Measurements from ENCODE around the gene RPS27L. TPM values are rescaled to one million over a fixed set of nuclear protein-coding genes. Genes with fewer than 3 reads are reported as not detected.

The RPS27L gene
- polyA plus RNA-seq, 4 donors, result 146 to 612 (median 367) TPM

- H3K9me3 ChIP-seq (ENCODE audit: control insufficient read depth in 2 of 2, insufficient read depth in 1 of 2, low read depth in 1 of 2, low read length in 1 of 2), result no peaks in the 10 kb centered on the region
- H3K36me3 ChIP-seq (ENCODE audit: control insufficient read depth in 3 of 3, insufficient read depth in 2 of 3, low read depth in 1 of 3, low read length in 3 of 3), result peaks cover 0 to 25% (median 0%) of the 10 kb centered on the region in 3 donors
- WGBS, 3 donors, result 73 to 82% (median 74%) methylated on average over 3 of the region's 3 CpGs
- FAIRE-seq (no peak), DNase-seq (peak; percentile 4 to 27)
- no peak overlapping the region for H3K4me3 ChIP-seq (ENCODE audit: low read depth in 1 of 3, low read length in 3 of 3)
- no peaks in the 10 kb centered on the region for H3K4me1 ChIP-seq (ENCODE audit: control insufficient read depth in 3 of 3, insufficient read depth in 2 of 3, low read depth in 1 of 3, low read length in 2 of 3)
- H3K27ac ChIP-seq (ENCODE audit: low read depth in 1 of 3, low read length in 2 of 3), result no peak overlapping the region
- no peaks in the 10 kb centered on the region for H3K27me3 ChIP-seq (ENCODE audit: control insufficient read depth in 3 of 3, insufficient read depth in 3 of 3, low read length in 3 of 3)
Observed at GRCh38 chr15:63146684-63147083, 10.6 kb downstream of the RPS27L start.

- Histone ChIP-seq H3K4me1 (ENCODE audit: control insufficient read depth in 3 of 3, insufficient read depth in 2 of 3, low read depth in 1 of 3, low read length in 2 of 3) (no peaks in the 10 kb centered on the region), H3K27ac (ENCODE audit: low read depth in 1 of 3, low read length in 2 of 3) (no peak overlapping the region), H3K9me3 (ENCODE audit: control insufficient read depth in 2 of 2, insufficient read depth in 1 of 2, low read depth in 1 of 2, low read length in 1 of 2) (no peaks in the 10 kb centered on the region), H3K36me3 (ENCODE audit: control insufficient read depth in 3 of 3, insufficient read depth in 2 of 3, low read depth in 1 of 3, low read length in 3 of 3) (peaks cover 3 to 22% (median 4%) of the 10 kb centered on the region in 3 donors), H3K4me3 (ENCODE audit: low read depth in 1 of 3, low read length in 3 of 3) (no peak overlapping the region), H3K27me3 (ENCODE audit: control insufficient read depth in 3 of 3, insufficient read depth in 3 of 3, low read length in 3 of 3) (no peaks in the 10 kb centered on the region)
- no peak for DNase-seq
- WGBS, 3 donors, result 89 to 94% (median 90%) methylated on average over 2 of the region's 2 CpGs
- FAIRE-seq, result no peak
Observed at GRCh38 chr15:63145426-63145825, 11.9 kb downstream of the RPS27L start.

- Histone ChIP-seq H3K27ac (ENCODE audit: low read depth in 1 of 3, low read length in 2 of 3) (no peak overlapping the region), H3K36me3 (ENCODE audit: control insufficient read depth in 3 of 3, insufficient read depth in 2 of 3, low read depth in 1 of 3, low read length in 3 of 3) (peaks cover 3 to 8% (median 4%) of the 10 kb centered on the region in 3 donors), H3K9me3 (ENCODE audit: control insufficient read depth in 2 of 2, insufficient read depth in 1 of 2, low read depth in 1 of 2, low read length in 1 of 2) (no peaks in the 10 kb centered on the region), H3K4me1 (ENCODE audit: control insufficient read depth in 3 of 3, insufficient read depth in 2 of 3, low read depth in 1 of 3, low read length in 2 of 3) (no peaks in the 10 kb centered on the region), H3K27me3 (ENCODE audit: control insufficient read depth in 3 of 3, insufficient read depth in 3 of 3, low read length in 3 of 3) (no peaks in the 10 kb centered on the region), H3K4me3 (ENCODE audit: low read depth in 1 of 3, low read length in 3 of 3) (no peak overlapping the region)
- 88 to 94% (median 90%) methylated on average over 2 of the region's 2 CpGs for WGBS, 3 donors
- DNase-seq (no peak), FAIRE-seq (no peak)
Observed at GRCh38 chr15:63140936-63141335, 16.3 kb downstream of the RPS27L start.

GRCh38 chr15:63136742-63137141 lies 20.5 kb downstream of the RPS27L start:
- FAIRE-seq, result no peak

GRCh38 chr15:63135804-63136203 lies 21.5 kb downstream of the RPS27L start:
- WGBS, 3 donors, result 80 to 85% (median 81%) methylated on average over 3 of the region's 3 CpGs
- peak overlapping the region in 1 of 3 donors; percentile 62 for H3K27ac ChIP-seq (ENCODE audit: low read depth in 1 of 3, low read length in 2 of 3)
- peaks cover 0 to 6% (median 0%) of the 10 kb centered on the region in 3 donors for H3K36me3 ChIP-seq (ENCODE audit: control insufficient read depth in 3 of 3, insufficient read depth in 2 of 3, low read depth in 1 of 3, low read length in 3 of 3)
- no peaks in the 10 kb centered on the region for H3K4me1 ChIP-seq (ENCODE audit: control insufficient read depth in 3 of 3, insufficient read depth in 2 of 3, low read depth in 1 of 3, low read length in 2 of 3)
- H3K9me3 ChIP-seq (ENCODE audit: control insufficient read depth in 2 of 2, insufficient read depth in 1 of 2, low read depth in 1 of 2, low read length in 1 of 2), result no peaks in the 10 kb centered on the region
- no peaks in the 10 kb centered on the region for H3K27me3 ChIP-seq (ENCODE audit: control insufficient read depth in 3 of 3, insufficient read depth in 3 of 3, low read length in 3 of 3)
- H3K4me3 ChIP-seq (ENCODE audit: low read depth in 1 of 3, low read length in 3 of 3), result no peak overlapping the region
- no peak for DNase-seq
- FAIRE-seq, result no peak

More at GRCh38 chr15:63136742-63137141, 20.5 kb downstream of the RPS27L start:
- H3K9me3 ChIP-seq (ENCODE audit: control insufficient read depth in 2 of 2, insufficient read depth in 1 of 2, low read depth in 1 of 2, low read length in 1 of 2), result no peaks in the 10 kb centered on the region
- DNase-seq, result no peak
- H3K27me3 ChIP-seq (ENCODE audit: control insufficient read depth in 3 of 3, insufficient read depth in 3 of 3, low read length in 3 of 3), result no peaks in the 10 kb centered on the region
- H3K4me1 ChIP-seq (ENCODE audit: control insufficient read depth in 3 of 3, insufficient read depth in 2 of 3, low read depth in 1 of 3, low read length in 2 of 3), result no peaks in the 10 kb centered on the region
- H3K27ac ChIP-seq (ENCODE audit: low read depth in 1 of 3, low read length in 2 of 3), result no peak overlapping the region
- H3K4me3 ChIP-seq (ENCODE audit: low read depth in 1 of 3, low read length in 3 of 3), result no peak overlapping the region
- H3K36me3 ChIP-seq (ENCODE audit: control insufficient read depth in 3 of 3, insufficient read depth in 2 of 3, low read depth in 1 of 3, low read length in 3 of 3), result peaks cover 3 to 4% (median 3%) of the 10 kb centered on the region in 3 donors
- WGBS, 3 donors, result 90 to 97% (median 94%) methylated on average over 2 of the region's 2 CpGs

- Histone ChIP-seq H3K36me3 (ENCODE audit: control insufficient read depth in 3 of 3, insufficient read depth in 2 of 3, low read depth in 1 of 3, low read length in 3 of 3) (peaks cover 0 to 8% (median 0%) of the 10 kb centered on the region in 3 donors), H3K4me1 (ENCODE audit: control insufficient read depth in 3 of 3, insufficient read depth in 2 of 3, low read depth in 1 of 3, low read length in 2 of 3) (no peaks in the 10 kb centered on the region), H3K27ac (ENCODE audit: low read depth in 1 of 3, low read length in 2 of 3) (peak overlapping the region in 1 of 3 donors; percentile 78), H3K27me3 (ENCODE audit: control insufficient read depth in 3 of 3, insufficient read depth in 3 of 3, low read length in 3 of 3) (no peaks in the 10 kb centered on the region), H3K4me3 (ENCODE audit: low read depth in 1 of 3, low read length in 3 of 3) (no peak overlapping the region), H3K9me3 (ENCODE audit: control insufficient read depth in 2 of 2, insufficient read depth in 1 of 2, low read depth in 1 of 2, low read length in 1 of 2) (no peaks in the 10 kb centered on the region)
- DNase-seq, result no peak
- no peak for FAIRE-seq
- WGBS, 3 donors, result 93 to 98% (median 95%) methylated on average over 5 of the region's 5 CpGs
Observed at GRCh38 chr15:63135281-63135680, 22.0 kb downstream of the RPS27L start.

GRCh38 chr15:63134245-63134985 lies 22.9 kb downstream of the RPS27L start:
- no peak overlapping the region for H3K4me3 ChIP-seq (ENCODE audit: low read depth in 1 of 3, low read length in 3 of 3)
- no peaks in the 10 kb centered on the region for H3K27me3 ChIP-seq (ENCODE audit: control insufficient read depth in 3 of 3, insufficient read depth in 3 of 3, low read length in 3 of 3)
- DNase-seq, result no peak
- H3K9me3 ChIP-seq (ENCODE audit: control insufficient read depth in 2 of 2, insufficient read depth in 1 of 2, low read depth in 1 of 2, low read length in 1 of 2), result no peaks in the 10 kb centered on the region
- 92 to 98% (median 97%) methylated on average over 2 of the region's 2 CpGs for WGBS, 3 donors
- no peaks in the 10 kb centered on the region for H3K4me1 ChIP-seq (ENCODE audit: control insufficient read depth in 3 of 3, insufficient read depth in 2 of 3, low read depth in 1 of 3, low read length in 2 of 3)
- FAIRE-seq, result no peak
- no peak overlapping the region for H3K27ac ChIP-seq (ENCODE audit: low read depth in 1 of 3, low read length in 2 of 3)
- peaks cover 0 to 12% (median 0%) of the 10 kb centered on the region in 3 donors for H3K36me3 ChIP-seq (ENCODE audit: control insufficient read depth in 3 of 3, insufficient read depth in 2 of 3, low read depth in 1 of 3, low read length in 3 of 3)

- Histone ChIP-seq H3K4me3 (ENCODE audit: low read depth in 1 of 3, low read length in 3 of 3) (no peak overlapping the region), H3K27ac (ENCODE audit: low read depth in 1 of 3, low read length in 2 of 3) (no peak overlapping the region), H3K9me3 (ENCODE audit: control insufficient read depth in 2 of 2, insufficient read depth in 1 of 2, low read depth in 1 of 2, low read length in 1 of 2) (no peaks in the 10 kb centered on the region), H3K4me1 (ENCODE audit: control insufficient read depth in 3 of 3, insufficient read depth in 2 of 3, low read depth in 1 of 3, low read length in 2 of 3) (no peaks in the 10 kb centered on the region), H3K36me3 (ENCODE audit: control insufficient read depth in 3 of 3, insufficient read depth in 2 of 3, low read depth in 1 of 3, low read length in 3 of 3) (peaks cover 0 to 12% (median 0%) of the 10 kb centered on the region in 3 donors), H3K27me3 (ENCODE audit: control insufficient read depth in 3 of 3, insufficient read depth in 3 of 3, low read length in 3 of 3) (no peaks in the 10 kb centered on the region)
- WGBS, 3 donors, result 62 to 92% (median 88%) methylated on average over 1 of the region's 1 CpG
- DNase-seq (no peak), FAIRE-seq (peak; percentile 23)
Observed at GRCh38 chr15:63133786-63134185, 23.5 kb downstream of the RPS27L start.

All from small intestine (tissue), 7 donors.